ENCODE measurements around the gene MED22.

- TF ChIP-seq CTCF (IDR thresholded peaks at IDR 0.05) (no peak), EZH2 (IDR thresholded peaks at IDR 0.05) (no peak), EZH2phosphoT487 (IDR thresholded peaks at IDR 0.05) (no peak)
Measured at GRCh38 chr9:133351526-133351907, 3.6 kb upstream of the MED22 start.

Data from neural progenitor cell (in vitro differentiated cells).